CD4-positive, alpha-beta T cell treated with Interferon gamma for 1 hour (primary cell): ENCODE results near the gene BACE1.

Experiments used
- DNase-seq: peaks from one replicate; pipeline ENCODE4 v3.0.0-alpha.2; 2020

The BACE1 gene

DNA sequence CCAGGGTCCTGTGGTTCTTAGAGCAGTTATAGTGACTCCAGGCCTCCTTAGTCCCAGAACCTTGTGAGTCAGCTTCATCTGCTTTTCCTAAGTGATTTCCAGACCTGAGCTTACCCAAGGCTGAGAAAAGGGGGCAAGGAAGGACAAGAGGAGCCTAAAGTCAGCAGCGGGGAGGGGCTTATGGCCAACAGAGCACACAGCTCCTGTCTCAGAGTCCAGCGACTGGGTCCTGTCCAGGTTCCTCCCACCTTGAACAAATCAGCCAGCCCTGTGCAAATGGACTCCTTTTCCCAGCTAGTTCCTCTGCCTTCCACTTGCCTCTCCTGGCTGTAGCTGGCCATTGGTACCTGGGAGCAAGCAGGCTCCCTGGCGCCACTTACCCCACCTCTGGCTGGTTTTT lies 10.9 kb downstream of the BACE1 start:
- DNase-seq: no peak

DNA sequence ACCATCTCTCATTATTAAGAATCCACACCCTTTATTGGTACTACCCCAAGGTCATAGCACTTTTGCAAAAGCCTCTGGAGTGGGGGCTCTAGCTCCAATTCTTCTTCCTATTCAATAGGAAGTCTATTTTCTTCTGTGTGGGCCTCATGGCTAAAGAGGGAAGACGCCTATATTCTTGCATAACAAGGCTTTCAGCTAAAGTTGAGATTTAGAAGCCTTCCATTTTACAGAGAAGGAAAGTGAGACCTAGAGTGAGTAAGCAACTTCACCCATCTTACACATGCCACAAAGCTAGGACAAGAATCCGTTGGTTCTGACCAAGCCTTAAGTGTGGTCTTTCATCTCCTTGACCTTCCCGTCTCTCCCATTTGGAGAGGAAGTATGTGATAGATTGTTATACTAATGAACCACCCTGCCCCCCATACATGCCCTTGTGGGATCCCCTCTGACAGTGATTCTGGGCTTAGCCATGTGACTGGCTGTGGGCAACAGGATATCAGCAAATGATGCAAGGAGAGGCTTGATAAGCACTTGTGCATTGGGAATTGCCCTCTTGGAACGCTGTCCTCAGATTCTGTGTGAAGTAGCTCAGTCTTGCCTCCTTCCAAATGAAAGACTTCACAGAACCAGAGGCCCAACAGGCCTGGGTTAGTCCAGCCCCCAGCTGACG lies 12.3 kb downstream of the BACE1 start:
- DNase-seq: no peak

DNA sequence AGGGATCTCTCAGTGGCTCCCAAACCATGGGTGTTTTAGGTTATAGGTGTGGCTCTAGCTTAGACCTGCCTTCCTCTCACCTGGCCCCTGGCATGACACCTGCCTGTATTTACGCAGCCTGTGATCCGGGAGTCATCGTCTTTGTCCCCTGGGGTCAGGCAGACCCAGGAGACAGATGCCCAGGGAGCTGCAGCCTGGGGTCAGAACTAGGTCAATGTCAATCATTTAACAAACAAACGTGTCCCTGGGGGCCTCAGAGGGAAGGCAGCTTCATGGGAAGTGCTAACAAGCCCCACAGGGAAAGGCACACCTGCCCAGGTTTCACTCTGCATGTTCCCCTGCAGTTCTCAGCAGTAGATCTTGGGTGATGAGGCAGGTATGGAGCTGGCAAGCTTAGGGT lies 13.0 kb downstream of the BACE1 start:
- DNase-seq: no peak

- DNase-seq: no peak
Observed at GRCh38 chr11:117302228-117302627, 13.8 kb downstream of the BACE1 start.

DNA sequence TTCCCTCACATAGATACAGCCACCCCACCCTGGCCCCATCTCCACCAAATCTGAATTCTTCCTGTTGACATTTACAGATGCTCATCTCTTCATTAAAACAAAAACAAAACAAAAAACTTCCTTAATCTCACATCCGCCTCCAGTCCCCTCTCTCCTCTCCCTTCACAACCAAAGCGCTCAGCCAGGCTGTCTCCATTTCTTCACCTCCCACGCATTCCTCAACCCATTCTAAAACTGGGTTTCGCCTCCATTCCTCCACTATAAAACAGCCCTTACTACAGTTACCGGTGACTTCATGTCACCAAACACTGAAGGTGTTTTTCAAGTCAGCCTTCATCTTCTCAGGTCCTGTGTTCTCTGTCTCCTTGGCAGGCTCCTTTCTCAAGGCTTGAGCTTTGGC lies 15.3 kb downstream of the BACE1 start:
- DNase-seq: no peak

DNA sequence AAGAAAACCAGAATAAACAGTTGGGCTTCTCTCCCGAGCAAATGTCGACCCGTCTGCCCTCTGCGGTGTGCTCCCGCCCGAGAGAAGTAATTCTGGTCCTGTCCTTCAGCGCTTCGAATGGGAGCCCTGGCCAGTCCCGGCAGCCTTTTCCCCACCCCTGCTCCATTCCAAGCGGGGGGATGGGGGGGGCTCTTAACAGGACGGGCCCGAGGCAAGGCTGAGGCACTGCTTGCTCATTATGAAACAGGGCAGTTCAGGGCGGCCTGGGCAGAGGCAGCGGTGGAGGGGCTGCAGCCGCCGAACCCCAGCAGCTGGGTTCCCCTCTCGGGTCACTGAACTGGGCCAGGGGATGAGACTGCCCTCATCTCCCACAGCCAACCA lies 15.8 kb downstream of the BACE1 start:
- DNase-seq: no peak

GRCh38 chr11:117299351-117300282 lies 16.4 kb downstream of the BACE1 start:
- no peak for DNase-seq

DNA sequence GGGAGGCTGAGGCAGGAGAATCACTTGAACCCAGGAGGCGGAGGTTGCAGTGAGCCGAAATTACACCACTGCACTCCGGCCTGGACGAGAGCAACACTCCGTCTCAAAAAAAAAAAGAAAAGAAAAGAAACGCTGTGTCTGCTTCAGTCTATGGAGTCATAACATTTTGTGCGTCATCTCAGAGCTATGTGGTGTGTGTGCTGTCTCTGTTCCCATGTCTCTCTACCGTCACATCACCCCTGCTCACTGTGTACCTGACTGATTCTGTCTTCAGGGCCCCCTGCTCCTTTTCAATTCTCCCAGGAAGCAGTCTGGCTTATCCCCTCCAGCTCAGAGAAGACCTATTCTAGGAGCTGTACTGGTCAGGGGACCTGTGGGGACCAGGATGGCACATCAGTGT lies 17.9 kb downstream of the BACE1 start:
- no peak for DNase-seq

DNA sequence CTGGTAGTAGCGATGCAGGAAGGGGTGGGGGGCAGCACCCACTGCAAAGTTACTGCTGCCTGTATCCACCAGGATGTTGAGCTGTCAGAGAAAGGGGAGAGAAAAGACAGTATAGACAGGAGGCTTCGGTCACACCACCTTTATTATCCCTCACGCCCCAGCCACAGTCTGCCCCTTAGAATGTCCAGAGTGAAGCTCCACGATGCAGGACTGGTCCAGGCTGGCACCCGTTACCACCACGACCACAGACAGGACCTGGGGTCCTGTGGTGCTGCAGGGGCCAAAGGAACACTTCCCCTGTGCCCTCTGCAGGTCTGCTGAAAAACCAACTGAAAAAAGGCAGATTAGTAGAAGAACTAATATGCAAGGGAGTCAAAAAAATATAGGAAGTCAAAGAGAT lies 19.2 kb downstream of the BACE1 start:
- no peak for DNase-seq

- no peak for DNase-seq
Observed at GRCh38 chr11:117295438-117296137, 20.5 kb downstream of the BACE1 start.

DNA sequence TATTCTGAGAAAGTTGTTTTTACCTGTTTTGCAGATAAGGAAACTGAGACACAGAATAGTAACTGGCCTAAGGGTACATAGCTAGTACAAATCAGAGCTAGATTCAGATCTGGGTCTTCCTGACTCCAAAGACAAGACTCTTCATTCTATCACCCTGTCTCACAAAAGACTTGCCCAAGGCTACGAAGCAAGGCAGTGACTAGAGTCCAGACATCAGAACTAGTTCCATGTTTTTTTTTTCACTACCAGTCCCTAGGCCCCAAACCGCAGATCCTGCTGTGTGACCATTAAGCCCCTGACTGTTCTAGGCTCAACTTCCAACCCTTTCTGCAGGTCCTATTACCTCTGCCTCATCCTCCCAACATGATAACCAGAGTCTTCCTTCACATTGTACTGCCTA lies 23.4 kb downstream of the BACE1 start:
- DNase-seq: no peak

- DNase-seq: no peak
Observed at GRCh38 chr11:117290809-117291396, 25.2 kb downstream of the BACE1 start, which contains the start of gene BACE1-AS. TSS of gene BACE1-AS (plus strand) at chr11:117291346.

DNA sequence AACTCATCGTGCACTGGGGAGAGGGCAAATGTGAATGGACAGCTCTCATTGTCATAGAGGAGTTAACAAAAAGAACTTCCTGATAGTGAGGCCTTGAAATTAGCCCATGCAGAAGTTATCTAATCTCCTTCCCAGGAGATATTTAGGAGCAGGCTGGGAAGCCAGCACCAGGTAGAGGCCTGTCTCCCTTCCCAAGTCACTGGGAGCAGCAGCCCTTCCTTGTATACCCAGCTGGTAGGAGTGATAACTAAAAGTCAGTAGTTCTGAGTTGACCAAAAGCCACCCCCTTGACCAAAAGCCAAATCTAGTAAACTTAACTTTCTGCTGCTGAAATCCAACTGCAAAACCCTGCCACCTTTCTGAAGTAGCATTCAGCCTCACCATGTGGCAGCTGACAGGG lies 26.3 kb downstream of the BACE1 start:
- DNase-seq: no peak

DNA sequence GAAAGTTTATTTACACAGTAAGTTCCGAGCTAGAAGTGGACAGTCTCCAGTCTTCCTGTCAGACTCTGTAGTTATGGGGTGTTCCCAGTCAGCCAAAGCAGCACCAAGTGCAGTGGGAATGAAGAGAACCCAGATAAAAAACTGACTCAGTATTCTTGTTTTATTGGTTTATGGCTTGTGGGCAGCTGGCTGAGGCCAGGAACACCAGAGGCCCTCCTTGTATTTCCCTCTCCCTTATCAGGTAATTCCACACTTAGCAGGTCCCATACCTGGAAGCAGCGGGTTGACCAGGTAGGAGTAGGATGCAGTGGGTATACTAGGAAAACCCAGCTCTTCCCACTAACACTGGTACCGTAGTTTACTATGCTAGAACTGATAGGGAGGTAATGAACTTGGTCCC lies 28.4 kb downstream of the BACE1 start:
- no peak for DNase-seq

DNA sequence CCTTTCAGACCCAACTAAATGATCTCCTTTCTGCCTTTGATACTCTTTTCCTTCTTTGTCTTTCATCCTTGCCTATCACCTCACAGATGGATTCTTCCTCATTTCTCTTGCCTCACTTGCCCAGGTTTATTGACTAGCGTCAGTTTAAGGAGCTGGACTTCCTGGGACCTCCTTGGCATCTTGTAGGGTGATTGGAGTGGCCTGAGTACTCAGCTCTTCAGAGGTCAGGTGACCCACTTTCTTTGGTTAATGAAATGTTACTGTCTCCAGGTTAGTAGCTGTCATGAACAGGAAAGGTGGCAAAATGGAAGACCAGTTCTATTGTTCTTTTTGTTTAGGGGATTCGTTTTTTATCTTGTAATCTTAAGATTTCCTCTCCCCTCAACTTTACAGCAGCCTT lies 29.5 kb downstream of the BACE1 start:
- no peak for DNase-seq

DNA sequence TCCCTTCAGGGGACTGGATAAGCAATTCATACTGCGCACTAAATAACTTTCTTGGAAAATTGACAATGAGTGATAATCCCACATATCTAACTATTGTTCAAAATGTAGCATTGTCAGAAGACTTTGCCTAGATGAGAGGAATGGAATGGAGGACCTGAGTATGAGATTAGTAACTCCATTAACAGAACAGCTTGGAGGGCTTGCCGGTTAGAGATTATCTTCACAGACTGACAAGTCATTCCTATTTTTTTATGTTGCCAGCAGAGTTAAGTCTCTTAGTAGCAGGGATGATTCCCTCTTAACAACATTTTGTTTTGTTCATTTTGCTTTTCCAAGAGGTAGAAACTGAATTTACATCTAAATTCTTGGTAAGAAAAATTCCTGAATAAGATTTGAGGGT lies 32.0 kb downstream of the BACE1 start:
- no peak for DNase-seq

DNA sequence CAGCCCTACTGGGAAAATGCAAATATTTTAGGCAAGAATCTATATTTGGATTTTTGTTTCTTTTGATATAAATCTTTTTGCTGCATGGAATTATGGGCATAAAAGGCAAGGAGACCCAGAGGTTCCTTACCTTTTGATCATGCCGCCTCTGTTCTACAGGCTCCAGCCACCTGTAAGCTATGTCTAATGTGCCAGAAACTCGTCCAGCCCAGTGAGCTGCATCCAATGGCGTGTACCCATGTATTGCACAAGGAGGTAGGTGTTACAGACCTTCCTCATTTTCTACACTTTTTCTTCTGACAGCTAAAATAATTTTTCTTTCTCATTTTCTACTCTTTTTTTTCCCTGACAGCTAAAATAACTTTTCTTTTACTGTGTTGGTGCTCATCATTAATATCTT lies 33.1 kb downstream of the BACE1 start:
- no peak for DNase-seq

- DNase-seq: no peak
Observed at GRCh38 chr11:117281869-117282268, 34.2 kb downstream of the BACE1 start.

- DNase-seq: no peak
Observed at GRCh38 chr11:117281159-117281558, 34.9 kb downstream of the BACE1 start.

GRCh38 chr11:117279711-117280376 lies 36.2 kb downstream of the BACE1 start:
- no peak for DNase-seq

DNA sequence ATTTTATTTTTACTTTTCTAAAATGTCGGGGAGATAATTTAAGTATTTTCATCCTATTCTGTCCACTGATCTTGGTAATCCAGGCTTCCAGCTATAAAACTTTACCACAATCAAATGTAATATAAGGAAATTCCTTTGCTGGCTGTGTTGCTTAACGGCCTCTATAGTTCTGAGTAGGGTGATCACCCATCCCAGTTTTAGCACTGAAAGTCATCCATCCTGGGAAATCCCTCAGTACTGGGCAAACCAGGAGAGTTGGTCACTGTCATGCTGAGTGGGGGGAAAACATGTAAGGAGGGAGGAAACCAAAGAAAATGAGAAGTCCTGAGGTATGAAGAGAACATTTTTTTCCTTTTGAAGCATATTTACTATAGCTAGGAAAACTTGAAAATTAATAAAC lies 37.7 kb downstream of the BACE1 start:
- DNase-seq: no peak

DNA sequence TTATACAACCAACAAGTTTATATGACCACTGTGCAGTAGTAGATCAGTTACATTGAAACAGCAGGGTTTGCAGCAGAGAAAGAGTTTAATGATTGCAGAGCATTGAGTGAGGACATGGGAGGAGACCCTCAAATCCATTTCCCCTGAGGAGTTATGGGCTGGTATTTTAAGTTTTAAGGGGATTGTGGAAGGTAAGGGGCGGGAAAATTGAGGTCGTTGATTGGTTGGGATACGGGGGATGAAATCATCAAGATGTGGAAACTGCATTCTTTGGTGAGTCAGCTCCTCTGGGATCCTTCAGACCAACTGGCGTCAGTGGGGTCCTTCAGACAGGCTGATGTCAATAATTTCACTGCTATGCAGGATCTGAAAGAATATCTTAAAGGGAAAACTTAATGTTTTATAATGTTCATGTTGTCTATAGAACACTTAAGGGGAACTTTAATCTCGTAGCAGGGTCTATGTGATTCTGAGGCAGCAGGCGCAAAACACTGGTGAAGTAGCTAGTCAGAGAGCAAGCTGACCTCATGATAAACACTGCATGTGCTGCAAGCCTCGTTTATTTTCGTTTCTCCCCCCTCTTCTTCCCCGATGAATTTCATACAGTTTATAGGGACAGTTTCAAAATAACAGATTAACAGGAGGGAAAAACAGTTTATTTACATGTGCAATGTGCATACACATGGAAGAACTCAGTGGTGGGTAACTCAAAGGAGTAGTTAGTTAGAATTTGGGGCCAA lies 42.3 kb downstream of the BACE1 start:
- no peak for DNase-seq
